VCaP (cell line): ENCODE results near the gene CNGB1.

ENCODE experiments used
- H3K27ac ChIP-seq: fragments of 450-650 bp; 2 replicates; pipeline ENCODE4 v1.5.1; 2017
- TF ChIP-seq, protein P1 (sequence below): fragments of 450-650 bp; conservative IDR thresholded peaks from 2 replicates; pipeline ENCODE4 v1.5.1; 2017; ENCODE audit warnings: mild to moderate bottlenecking, moderate library complexity

The CNGB1 gene

DNA sequence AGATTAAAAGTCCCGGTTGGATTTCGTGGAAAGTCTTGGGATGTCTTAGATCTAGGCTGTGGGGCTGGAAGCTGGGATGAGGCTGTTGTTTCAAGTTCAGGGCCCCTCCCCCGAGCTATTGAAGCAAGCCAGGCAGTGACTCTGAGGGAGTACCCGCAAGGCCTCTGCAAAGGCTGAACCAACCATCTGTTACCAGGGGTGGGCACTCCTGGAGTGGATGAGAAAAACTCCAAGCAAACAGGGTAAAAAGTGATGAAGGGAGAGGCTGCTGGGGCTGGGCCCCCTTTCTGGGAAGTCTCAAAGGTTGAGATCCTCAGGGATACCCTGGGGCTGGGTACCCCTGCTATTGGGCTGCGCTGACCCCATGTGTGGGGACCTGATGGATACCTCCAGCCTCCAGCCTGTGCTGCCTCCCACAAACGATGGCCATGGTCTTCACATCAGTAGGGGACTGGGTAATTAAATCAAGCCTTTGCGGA is 86.2 kb downstream of the CNGB1 start:
- H3K27ac ChIP-seq: no peak overlapping the region
- TF ChIP-seq, protein P1, sequence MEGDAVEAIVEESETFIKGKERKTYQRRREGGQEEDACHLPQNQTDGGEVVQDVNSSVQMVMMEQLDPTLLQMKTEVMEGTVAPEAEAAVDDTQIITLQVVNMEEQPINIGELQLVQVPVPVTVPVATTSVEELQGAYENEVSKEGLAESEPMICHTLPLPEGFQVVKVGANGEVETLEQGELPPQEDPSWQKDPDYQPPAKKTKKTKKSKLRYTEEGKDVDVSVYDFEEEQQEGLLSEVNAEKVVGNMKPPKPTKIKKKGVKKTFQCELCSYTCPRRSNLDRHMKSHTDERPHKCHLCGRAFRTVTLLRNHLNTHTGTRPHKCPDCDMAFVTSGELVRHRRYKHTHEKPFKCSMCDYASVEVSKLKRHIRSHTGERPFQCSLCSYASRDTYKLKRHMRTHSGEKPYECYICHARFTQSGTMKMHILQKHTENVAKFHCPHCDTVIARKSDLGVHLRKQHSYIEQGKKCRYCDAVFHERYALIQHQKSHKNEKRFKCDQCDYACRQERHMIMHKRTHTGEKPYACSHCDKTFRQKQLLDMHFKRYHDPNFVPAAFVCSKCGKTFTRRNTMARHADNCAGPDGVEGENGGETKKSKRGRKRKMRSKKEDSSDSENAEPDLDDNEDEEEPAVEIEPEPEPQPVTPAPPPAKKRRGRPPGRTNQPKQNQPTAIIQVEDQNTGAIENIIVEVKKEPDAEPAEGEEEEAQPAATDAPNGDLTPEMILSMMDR: no peak

DNA sequence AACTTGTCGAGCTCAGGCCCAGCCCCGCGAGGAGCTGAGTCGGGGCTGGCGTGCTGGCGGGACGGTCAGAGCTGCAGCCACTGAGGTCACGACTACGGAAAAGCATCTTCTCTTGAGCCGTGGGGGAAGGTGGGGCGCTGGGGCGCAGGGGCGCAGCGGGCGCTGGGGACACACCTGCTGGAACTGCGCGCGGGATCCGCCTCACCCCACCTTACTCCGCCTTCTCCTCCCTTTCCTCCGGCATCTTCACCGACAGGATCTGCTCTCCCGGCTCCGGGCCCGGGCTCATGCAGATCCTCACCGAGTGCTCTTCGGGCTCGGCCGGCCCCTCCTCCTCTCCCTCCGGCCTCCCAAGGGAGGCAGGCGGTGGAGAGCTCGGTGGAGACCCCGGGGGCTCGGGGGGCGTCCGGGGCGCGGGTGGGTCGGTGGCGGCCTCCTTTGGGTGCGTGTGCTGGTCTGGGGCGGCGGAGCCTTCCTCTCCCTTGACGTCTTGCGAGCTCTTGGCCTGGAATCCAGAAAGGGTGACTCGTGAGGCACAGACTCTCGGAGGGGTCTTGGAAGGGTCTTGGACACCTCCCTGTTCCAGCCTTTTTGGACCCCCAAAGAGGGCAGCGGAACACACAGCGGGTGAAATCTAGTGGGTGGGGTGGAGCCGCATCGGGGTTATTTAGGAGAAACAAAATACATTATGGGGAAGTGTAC is 86.8 kb downstream of the CNGB1 start:
- no peak overlapping the region for H3K27ac ChIP-seq
- TF ChIP-seq, protein P1: no peak

DNA sequence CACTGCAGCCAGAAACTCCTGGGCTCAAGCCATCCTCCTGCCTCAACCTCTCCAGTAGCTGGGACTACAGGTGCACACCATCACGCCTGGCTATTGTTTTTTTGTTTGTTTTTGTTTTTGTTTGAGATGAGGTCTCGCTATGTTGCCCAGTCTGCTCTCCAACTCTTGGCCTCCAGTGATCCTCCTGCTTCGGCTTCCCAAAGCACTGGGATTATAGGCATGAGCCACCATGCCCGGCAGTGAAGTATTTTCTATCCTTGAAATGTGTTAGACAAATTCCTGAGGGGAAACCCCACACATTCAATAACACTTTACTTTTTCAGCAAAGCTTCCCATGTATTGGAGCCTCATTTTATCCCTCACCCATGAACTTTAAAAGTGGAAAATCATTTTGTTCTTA is 87.4 kb downstream of the CNGB1 start:
- TF ChIP-seq, protein P1: no peak
- no peak overlapping the region for H3K27ac ChIP-seq

DNA sequence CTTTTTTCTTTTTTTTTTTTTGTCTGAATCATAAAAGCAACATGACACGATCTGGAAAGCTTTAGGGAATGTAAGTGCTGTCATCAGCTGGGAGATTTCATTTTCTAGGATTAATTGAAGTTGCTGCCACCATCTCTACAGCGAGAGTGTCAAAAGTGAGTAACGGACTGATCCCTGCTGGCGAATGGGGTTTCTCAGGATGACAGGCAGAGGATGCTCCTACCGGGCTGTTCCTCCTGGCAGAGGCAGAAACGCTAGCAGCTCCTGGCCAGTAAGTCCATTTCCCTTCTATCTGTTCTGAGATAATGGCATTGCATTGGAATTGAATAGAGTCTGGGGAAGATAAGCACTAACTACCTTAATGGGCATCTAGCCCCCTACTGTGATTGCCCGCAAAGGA is 88.1 kb downstream of the CNGB1 start:
- H3K27ac ChIP-seq: no peak overlapping the region
- TF ChIP-seq, protein P1: no peak

DNA sequence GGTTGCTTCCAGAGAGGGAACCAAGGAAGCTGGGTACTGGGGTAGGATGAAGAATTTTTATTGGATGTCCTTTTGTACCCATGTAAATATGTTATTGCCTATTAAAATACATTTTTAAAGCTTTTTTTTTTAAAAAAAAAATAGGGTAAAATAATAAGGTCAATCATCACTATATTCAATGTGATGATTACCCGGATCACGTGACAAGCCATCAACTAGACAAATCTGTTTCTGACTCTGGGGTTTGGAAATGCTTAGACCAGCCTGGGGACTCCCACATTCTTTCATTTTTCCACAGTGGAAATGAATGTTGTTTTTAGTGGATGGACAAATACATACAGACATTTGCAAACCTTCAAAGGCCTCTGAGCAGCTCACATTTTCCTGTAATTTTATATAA is 88.7 kb downstream of the CNGB1 start:
- TF ChIP-seq, protein P1: no peak
- no peak overlapping the region for H3K27ac ChIP-seq

DNA sequence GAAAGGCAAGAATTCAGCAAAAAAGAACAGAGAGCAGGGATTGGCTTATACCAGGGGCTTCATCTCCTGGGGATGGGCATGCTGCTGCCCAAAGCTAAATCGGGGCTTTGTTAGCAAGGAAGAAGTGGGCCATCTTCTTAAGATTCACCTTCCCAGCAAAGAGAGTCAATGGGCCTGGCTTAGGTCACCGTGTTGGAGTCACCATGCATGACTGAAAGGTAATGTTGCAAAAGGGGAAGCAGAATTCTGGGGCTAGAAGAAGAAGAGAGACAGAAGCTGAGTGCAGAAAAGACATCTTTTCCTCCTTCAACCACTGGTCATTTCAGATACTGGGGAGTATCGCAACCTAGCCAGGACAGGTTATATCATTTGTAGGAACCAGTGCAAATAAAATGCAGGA is 92.3 kb downstream of the CNGB1 start:
- TF ChIP-seq, protein P1: no peak
- no peak overlapping the region for H3K27ac ChIP-seq

DNA sequence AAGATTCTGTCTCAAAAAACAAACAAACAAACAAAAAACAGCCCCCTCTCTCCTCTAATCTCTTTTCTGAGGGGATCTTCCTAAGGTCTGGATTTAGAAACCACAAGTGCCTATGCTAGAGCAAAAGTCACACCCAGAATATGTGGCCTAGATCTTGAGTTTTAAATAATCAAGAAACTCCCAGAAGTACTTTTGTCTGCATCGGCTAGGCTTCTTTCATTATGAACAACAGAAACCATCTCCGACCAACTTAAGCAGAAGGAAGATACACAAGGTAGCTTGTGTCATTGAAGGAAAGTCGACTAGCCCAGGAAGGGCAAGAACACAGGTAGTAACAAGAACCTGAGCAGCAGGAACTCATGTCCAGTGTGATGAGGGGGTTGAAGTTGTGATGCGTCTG is 94.7 kb downstream of the CNGB1 start:
- TF ChIP-seq, protein P1: no peak
- H3K27ac ChIP-seq: no peak overlapping the region
